Hepatocyte (in vitro differentiated cells): ENCODE data around the gene TUBGCP2. TPM values are rescaled to one million over a fixed set of nuclear protein-coding genes. Genes with fewer than 3 reads are reported as not detected.

Experiments used
- DNase-seq: peaks from one replicate; pipeline ENCODE4 v3.0.0-alpha.2; 2016; ENCODE audit warnings: low spot score
- H2AFZ ChIP-seq: fragments of 200-600 bp; sonication (generic); 2 replicates; pipeline ENCODE4 v1.6.0; 2016; ENCODE audit warnings: antibody characterized with exemption, mild to moderate bottlenecking
- H3K27ac ChIP-seq: fragments of 200-600 bp; sonication (generic); 2 replicates; pipeline ENCODE4 v1.5.1; 2016; ENCODE audit warnings: mild to moderate bottlenecking
- H3K27me3 ChIP-seq: fragments of 200-600 bp; sonication (generic); 2 replicates; pipeline ENCODE4 v1.6.1; 2016
- H3K36me3 ChIP-seq: fragments of 200-600 bp; sonication (generic); replicated peaks from 2 replicates; pipeline ENCODE4 v1.5.1; 2016; ENCODE audit warnings: low read depth; ENCODE audit not compliant: insufficient read depth
- H3K4me1 ChIP-seq: fragments of 200-600 bp; sonication (generic); 2 replicates; pipeline ENCODE4 v1.5.1; 2016; ENCODE audit warnings: mild to moderate bottlenecking, moderate library complexity; ENCODE audit not compliant: insufficient read depth
- H3K4me2 ChIP-seq: fragments of 200-600 bp; sonication (generic); 2 replicates; pipeline ENCODE4 v1.6.0; 2016
- H3K4me3 ChIP-seq: fragments of 200-600 bp; sonication (generic); 2 replicates; pipeline ENCODE4 v1.5.1; 2016; ENCODE audit warnings: mild to moderate bottlenecking
- H3K79me2 ChIP-seq: fragments of 200-600 bp; sonication (generic); 2 replicates; pipeline ENCODE4 v1.6.0; 2017; ENCODE audit warnings: mild to moderate bottlenecking
- H3K9me2 ChIP-seq: fragments of 200-600 bp; sonication (generic); replicated peaks from 2 replicates; pipeline ENCODE4 v1.6.0; 2017; ENCODE audit warnings: mild to moderate bottlenecking; ENCODE audit not compliant: insufficient read depth
- H3K9me3 ChIP-seq: fragments of 200-600 bp; sonication (generic); 2 replicates; pipeline ENCODE4 v1.5.1; 2016; ENCODE audit warnings: low read depth, mild to moderate bottlenecking
- H4K20me1 ChIP-seq: fragments of 200-600 bp; sonication (generic); 2 replicates; pipeline ENCODE4 v1.6.0; 2016; ENCODE audit warnings: mild to moderate bottlenecking; ENCODE audit not compliant: insufficient read depth, poor library complexity, severe bottlenecking
- CTCF ChIP-seq: fragments of 200-600 bp; sonication (generic); IDR thresholded peaks from 2 replicates; pipeline ENCODE4 v1.5.1; 2016; ENCODE audit warnings: antibody characterized with exemption, mild to moderate bottlenecking; ENCODE audit not compliant: poor library complexity
- EZH2 ChIP-seq: fragments of 200-600 bp; sonication (generic); IDR thresholded peaks from 2 replicates; pipeline ENCODE4 v1.6.1; 2016; ENCODE audit warnings: antibody characterized with exemption, mild to moderate bottlenecking, borderline replicate concordance
- EZH2phosphoT487 ChIP-seq: fragments of 200-600 bp; sonication (generic); IDR thresholded peaks from one replicate; pipeline ENCODE4 v1.6.1; 2018; ENCODE audit warnings: antibody characterized with exemption, mild to moderate bottlenecking, low read depth, moderate library complexity; ENCODE audit not compliant: unreplicated experiment, severe bottlenecking
- WGBS: methylation state at CpG from one replicate; pipeline ENCODE4 v1.1.6; 2016; ENCODE audit warnings: low lambda C conversion rate; ENCODE audit errors: missing lambda C conversion rate; 5-methylcytosine and 5-hydroxymethylcytosine counted together
- polyA plus RNA-seq: library from polyadenylated mRNA; unstranded; fragments of >200 nt; fragmentation: Nextera tagmentation; extraction: Ambion mirVana; gene quantifications from 2 replicates; pipeline ENCODE4 v1.2.1, GENCODE V29; 2016
- total RNA-seq: library from RNA; depleted of rRNA; stranded (reverse); fragments of >200 nt; gene quantifications from 2 replicates; pipeline ENCODE4 v1.2.3, GENCODE V29; 2014

Gene TUBGCP2
- total and polyA plus RNA-seq, 2 experiments from 2014 or later: 44.8 to 51.5 TPM

GRCh38 chr10:133307776-133308420 lies 774 bp downstream of the TUBGCP2 start:
- H3K79me2 ChIP-seq: peaks cover 55% of the 10 kb centered on the region
- peaks cover 46% of the 10 kb centered on the region for H4K20me1 ChIP-seq
- peak; percentile 91 for DNase-seq

GRCh38 chr10:133306941-133307379 lies 1.7 kb downstream of the TUBGCP2 start:
- no peaks in the 10 kb centered on the region for H3K9me3 ChIP-seq
- H2AFZ ChIP-seq: no peak overlapping the region
- H3K79me2 ChIP-seq: peaks cover 64% of the 10 kb centered on the region
- H3K4me2 ChIP-seq: peak overlapping the region; percentile 95
- TF ChIP-seq EZH2: no peak
- no peak for TF ChIP-seq EZH2phosphoT487
- no peak for TF ChIP-seq CTCF
- no peak overlapping the region for H3K4me3 ChIP-seq
- H3K36me3 ChIP-seq: no peaks in the 10 kb centered on the region
- 96% methylated on average over 17 of the region's 17 CpGs for WGBS
- no peak for DNase-seq
- no peaks in the 10 kb centered on the region for H3K9me2 ChIP-seq
- H3K27ac ChIP-seq: no peak overlapping the region
- H3K4me1 ChIP-seq: peaks cover 7% of the 10 kb centered on the region
- H4K20me1 ChIP-seq: peaks cover 52% of the 10 kb centered on the region
- no peaks in the 10 kb centered on the region for H3K27me3 ChIP-seq

More at GRCh38 chr10:133307776-133308420, 774 bp downstream of the TUBGCP2 start:
- no peaks in the 10 kb centered on the region for H3K27me3 ChIP-seq
- no peaks in the 10 kb centered on the region for H3K36me3 ChIP-seq
- no peaks in the 10 kb centered on the region for H3K9me3 ChIP-seq
- H2AFZ ChIP-seq: peak overlapping the region; percentile 97
- peak overlapping the region; percentile 100 for H3K4me3 ChIP-seq
- H3K4me1 ChIP-seq: peaks cover 7% of the 10 kb centered on the region
- WGBS: 10% methylated on average over 25 of the region's 25 CpGs
- H3K4me2 ChIP-seq: peak overlapping the region; percentile 95
- H3K9me2 ChIP-seq: no peaks in the 10 kb centered on the region
- peak; percentile 76 for TF ChIP-seq CTCF
- TF ChIP-seq EZH2: no peak
- no peak for TF ChIP-seq EZH2phosphoT487
- peak overlapping the region; percentile 100 for H3K27ac ChIP-seq

- Histone ChIP-seq H3K9me3 (no peaks in the 10 kb centered on the region), H3K27me3 (no peaks in the 10 kb centered on the region), H4K20me1 (peaks cover 52% of the 10 kb centered on the region), H3K4me1 (peaks cover 7% of the 10 kb centered on the region), H3K4me2 (no peak overlapping the region), H3K79me2 (peaks cover 64% of the 10 kb centered on the region), H3K4me3 (no peak overlapping the region), H3K9me2 (no peaks in the 10 kb centered on the region), H3K27ac (no peak overlapping the region), H2AFZ (no peak overlapping the region), H3K36me3 (no peaks in the 10 kb centered on the region)
- no peak for DNase-seq
- no peak for TF ChIP-seq EZH2
- TF ChIP-seq CTCF: no peak
- no peak for TF ChIP-seq EZH2phosphoT487
- 97% methylated on average over 5 of the region's 5 CpGs for WGBS
These were observed 2.6 kb downstream of the TUBGCP2 start for GRCh38 chr10:133306097-133306476.
